GM18867 (cell line): Measurements from ENCODE around the gene CHKA.
A peak's percentile ranks its signal among the peaks of the same experiment; 100 is the strongest.

Source experiments
- ATAC-seq: cut with Tn5 transposase; IDR thresholded peaks from one replicate; pipeline ENCODE4 v1.9.1; 2021; ENCODE audit warnings: mild to moderate bottlenecking, moderate library complexity; ENCODE audit not compliant: unreplicated experiment

The CHKA gene

DNA sequence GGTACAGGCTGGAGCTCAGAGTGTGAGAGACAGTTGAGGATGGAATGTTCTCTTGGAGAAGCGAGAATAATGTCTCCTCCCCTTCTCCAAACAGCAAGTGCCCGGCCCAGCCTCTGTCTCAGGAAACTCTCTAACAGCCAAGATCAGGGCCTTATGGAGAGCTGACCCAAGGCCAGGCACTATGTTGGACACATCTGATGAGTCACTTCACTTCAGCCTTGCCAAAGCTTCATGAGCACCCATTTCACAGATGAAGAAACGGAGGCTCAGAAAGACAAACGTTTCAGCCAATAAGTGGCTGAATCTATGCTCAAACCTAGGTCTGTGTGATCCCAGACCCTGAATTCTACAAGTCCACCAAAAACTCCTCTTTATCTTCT lies 22.1 kb upstream of the CHKA start:
- no peak for ATAC-seq

DNA sequence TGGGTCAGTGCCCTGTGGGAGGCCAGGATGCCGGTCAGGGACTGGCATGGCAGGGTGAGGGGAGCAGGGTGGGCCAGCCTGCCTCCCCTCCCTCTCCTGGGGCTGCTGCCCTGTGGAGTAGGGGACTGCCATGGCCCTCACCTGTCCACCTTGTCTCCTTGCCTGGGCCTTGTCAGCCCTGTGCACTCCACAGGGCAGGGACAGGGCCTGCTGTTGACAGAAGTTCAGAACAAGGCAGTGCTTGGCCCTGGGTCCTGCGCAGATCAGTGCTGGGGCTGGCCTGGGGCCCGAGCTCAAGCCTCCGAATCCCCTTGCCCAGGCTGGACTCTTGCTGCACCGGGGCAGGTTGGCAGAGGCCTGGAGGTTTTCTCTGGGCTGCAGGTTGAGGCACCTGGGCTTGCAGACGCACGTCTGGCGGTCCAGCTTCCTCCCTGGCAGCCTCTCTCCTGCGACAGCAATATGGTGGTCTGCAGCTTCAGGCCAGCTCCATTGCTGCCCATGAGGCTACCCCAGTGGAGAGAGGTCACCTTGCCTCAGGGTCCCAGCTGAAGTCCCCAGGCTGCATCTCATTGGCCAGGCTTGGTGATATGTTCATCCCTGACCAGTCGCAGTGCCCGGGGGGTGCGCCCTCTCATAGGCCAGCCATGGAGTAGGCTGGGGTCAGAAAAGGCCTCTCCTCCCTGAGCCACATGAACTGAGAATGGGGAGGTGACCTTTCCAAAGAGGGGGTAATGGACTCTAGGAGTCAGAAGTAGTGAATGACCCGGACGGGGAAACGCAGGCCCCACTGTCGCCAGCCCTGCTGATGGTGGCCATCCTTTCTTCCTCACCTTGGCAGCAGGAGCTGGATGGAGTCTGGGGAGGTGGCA lies 21.5 kb upstream of the CHKA start:
- no peak for ATAC-seq

DNA sequence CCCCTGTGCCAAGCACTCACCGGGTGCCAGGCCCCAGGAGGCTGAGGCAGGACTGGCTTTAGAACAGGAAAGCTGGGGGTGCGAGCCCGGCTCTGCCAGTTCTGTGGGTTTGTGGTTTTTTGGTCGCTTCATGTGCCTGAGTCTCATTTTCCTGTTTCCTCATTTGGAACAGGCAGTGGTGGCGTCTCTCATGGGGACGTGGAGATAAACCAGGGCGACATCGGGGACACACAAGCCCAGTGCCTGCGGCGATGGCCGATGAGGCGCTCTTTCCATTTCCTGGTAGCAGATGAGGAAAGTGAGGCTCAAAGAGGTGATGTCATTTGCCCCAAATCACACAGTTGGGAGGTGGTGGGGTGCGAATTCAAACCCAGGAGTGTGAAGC lies 20.8 kb upstream of the CHKA start:
- no peak for ATAC-seq

DNA sequence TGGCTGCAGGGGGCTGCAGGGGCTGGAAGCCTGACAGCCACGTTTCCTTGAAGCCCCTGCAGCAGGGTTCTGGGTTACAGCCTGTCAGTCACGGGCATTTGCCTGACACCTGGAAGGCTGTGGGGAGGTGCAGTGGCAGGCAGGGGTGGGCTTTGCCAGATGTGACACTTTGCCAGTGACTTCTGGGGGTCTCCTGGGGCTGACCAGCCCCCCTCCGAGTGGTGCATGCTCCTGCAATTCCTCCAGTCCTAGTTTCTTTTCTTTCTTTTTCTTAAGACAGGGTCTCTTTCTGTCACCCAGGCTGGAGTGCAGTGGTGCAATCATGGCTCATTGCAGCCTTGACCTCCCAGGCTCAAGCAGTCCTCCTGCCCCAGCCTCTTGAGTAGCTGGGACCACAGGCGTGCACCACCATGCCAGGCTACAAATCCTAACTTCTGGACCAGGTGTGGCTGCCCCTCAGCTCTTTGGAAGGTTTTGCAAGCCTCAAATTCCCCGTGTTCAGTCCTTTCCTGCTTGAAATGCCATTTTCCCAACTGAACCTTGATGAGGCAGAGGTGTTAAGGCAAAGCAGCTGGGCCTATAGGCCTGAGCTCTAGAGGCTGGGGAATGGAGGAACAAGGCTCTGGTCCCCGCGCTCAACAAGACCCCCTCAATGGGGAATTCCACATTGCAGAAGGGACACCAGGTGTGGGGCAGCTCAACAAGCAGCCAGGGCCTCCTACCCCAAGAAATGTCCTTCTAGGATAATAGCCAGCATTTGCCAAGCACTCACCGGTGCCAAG lies 20.2 kb upstream of the CHKA start:
- no peak for ATAC-seq

DNA sequence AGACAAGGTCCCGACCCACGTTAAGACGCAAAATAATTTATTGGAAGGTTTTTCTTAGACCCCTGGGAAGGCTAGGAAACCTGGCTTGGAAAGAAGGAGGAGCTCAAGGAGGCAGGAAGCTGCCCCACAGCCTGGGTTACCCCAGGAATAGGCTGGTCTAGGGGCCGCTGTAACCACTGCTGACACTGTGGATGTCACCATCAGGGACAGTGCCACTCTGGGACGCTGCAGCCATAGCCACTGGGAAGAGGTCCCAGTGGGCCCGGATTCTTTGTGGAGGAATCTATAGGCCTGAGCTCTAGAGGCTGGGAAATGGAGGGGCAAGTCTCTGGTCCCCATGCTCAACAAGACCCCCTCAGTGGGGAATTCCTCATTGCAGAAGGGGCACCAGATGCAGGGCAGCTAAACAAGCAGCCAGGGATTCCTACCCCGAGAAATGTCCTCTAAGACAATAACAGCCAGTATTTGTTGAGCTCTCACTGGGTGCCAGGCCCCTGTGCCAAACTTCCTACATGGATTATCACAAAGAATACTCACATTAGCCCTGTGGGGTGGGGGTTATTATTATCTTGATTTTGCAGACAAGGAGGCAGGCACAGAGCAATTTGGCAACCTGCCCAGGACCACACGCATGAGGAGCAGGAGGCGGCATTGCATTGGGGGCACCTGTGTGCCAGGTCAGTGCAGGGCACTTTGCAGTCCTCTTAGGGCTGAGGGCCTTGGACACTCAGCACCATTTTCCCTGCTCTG lies 19.5 kb upstream of the CHKA start:
- ATAC-seq = no peak

GRCh38 chr11:68138237-68138636 lies 17.0 kb upstream of the CHKA start:
- no peak for ATAC-seq

GRCh38 chr11:68137833-68138232 lies 16.6 kb upstream of the CHKA start:
- no peak for ATAC-seq

DNA sequence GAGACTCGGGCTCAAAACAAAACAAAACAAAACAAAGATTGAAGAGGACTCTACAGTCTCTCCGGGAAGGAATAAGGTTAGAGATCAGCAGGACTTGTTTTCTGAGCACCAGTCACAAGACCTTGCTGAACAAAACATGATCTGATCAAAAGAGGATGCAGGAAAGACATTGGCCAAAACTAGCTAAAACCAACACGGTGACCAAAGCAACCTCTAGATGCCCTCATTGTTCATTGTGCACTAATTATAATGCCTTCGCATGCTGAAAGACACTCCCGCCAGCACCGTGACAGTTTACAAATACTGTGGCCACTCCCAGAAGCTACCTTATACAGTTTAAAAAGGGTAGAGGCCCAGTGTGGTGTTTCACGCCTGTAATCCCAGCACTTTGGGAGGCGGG lies 15.7 kb upstream of the CHKA start:
- ATAC-seq = no peak

DNA sequence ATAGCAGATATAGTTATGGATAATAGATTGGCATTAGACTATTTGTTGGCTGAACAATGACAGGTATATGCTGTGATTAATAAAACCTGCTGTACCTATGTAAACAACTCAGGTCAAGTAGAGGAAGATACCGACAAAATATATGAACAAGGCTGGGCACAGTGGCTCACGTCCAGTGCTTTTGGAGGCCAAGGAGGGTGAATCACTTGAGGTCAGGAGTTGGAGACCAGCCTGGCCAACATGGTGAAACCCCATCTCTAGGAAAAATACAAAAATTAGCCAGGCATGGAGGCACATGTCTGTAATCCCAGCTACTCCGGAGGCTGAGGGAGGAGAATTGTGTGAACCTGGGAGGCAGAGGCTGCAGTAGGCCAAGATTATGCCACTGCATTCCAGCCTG lies 14.0 kb upstream of the CHKA start:
- ATAC-seq = no peak

DNA sequence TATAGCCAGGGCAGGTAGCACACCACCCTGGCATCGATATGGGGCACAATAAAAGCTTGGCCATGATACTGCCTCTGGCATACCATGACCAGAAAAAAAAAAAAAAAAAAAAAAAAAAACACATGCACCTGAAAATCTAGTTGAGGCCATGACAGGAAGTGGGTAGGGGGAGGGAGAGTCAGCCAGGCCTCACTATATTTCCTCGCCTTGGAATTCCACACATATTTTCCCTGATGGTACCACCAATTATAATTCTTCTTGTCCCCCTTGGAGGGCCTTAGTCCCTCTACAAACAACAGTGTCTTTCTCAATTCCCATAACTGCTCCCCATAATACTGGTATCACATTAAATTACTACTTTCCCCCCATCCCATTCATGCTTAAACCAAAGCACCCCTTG lies 12.6 kb upstream of the CHKA start:
- ATAC-seq = no peak

DNA sequence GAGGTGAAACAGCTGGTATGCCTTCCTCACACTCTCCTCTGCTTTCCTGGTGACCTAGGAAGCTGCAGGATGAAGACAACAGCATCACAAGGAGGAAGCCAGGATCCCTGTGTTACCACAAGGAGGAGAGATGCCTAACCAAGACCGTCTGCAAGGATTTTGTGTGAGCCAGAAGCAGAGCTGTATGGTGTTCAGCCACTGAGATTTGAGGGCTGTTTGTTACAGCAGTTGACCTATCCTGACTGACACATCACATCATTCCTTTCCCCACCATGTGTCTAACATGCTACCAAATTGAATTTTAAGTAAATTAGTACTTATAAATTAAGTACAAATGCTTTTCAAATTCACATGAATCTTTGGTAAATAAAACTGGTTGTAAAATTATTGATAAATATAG lies 8.9 kb upstream of the CHKA start:
- no peak for ATAC-seq

DNA sequence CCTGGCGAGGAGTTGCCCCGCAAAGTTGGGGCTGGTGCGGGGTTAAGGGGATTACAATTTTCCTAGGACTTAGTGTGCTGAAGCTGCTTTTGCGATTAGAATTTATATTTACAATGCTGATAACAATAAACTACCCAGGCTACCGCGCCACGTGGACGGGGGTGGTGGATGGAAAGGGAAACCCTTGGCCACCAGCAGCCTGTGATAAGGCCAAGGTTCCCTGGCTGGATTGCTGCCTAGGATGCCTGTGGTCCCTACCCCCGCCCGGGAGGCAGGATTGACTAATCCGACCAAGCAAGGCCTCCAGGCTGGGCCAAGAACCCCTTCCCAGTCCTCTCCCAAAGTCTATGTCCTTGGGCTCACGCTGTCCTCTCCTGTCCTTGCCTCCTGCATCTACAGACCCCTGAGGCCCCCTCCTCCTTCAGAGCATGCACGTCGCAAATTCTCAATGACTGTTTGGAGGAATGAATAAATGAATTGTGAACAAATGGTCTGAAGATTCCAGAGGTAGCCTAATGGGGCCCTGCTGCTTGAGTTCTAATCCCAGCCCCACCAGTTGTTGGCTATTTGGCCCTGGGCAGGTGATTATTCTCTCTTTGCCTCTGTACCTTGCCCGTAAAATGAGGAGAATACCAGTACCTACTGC lies 7.6 kb upstream of the CHKA start:
- no peak for ATAC-seq

DNA sequence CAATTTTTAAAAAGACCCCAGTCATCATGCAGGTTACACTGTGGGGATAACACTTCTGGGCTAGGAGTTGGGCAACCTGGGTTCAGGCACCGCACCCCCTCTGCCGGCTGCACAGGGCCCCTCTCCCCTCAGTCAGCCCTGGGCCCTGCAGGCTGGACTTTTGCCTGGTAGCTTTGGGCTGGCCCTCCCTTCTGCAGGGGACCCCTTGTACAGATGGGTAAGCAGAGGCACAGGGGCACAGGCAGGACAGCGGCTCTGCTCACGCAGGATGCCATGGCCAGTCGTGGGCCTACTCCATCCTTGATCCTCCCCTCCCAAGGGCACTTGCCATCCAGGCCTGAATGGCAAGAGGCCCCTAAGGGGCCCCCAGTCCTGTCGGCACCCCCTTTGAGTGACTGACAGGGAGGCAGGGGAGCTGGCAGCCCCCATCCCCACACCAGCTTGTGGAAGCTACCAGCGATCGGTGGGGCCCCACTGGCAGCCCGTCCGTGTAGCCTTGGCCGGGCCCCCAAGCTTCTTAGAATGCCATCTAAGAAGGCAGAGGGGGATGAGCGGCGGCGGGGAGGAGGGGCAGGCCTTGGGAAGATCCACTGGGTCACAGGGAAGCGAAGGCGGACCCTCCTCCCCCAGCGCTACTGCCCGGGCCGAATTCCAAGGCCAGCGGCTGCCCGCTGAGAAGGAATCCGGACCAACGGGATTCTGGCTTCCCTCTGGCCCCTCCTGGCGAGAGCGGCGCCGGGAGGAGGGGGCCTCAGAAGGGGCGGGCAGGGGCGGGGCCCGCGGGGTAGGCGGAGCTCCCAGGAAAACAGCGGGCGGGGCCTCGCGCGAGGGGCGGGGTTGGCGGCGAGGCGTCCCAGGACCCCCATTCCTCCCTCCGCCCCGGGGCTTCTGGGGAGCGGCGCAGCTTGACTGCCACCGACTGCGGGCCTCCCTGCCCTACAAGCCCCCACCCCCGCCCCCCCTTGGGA lies 6.8 kb upstream of the CHKA start:
- no peak for ATAC-seq

DNA sequence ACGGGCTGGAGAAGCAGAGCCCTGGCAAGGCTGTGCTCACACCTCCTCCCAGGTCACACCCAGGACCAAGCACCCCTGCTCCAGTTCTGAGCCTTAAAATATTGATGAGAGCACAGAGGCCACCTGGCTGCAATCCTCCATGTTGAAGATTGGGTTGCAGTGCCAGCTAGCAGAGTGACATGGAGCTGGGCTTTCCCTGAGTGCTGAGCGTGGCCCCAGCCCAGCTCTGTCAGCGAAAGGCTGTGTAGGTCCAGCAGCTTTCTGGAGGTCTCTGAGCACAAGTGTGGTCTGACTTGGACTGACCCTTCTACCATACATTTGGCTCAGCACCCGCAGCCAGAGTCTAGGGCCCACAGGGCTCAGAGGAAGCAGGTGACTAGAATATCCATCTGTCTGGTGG lies 4.0 kb upstream of the CHKA start:
- ATAC-seq = no peak

DNA sequence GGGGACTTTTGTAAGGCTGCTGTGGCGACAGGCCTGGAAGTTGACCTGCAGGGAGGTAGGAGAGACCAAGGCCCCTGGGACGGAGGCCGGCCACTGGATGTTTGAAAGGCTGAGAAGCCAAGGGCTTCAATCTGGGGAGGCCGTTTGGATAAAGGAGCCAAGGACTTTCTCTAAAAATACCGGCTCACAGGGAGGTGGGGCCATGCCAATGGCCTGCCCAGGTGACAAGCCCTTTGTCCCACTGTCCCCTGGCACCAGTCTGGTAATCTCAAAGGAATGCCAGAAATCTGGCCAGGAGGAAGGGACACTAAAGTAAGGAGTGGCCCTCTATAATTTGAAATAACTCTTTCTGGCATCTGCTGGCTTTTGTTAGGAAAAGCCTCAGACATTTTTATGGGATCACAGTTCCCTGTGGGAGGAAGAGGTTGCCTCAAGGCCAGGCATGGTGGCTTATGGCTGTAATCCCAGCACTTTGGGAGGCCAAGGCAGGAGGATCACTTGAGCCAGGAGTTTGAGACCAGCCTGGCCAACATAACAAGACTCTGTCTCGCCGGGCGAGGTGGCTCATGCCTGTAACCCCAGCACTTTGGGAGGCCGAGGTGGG lies 1.9 kb upstream of the CHKA start:
- no peak for ATAC-seq

DNA sequence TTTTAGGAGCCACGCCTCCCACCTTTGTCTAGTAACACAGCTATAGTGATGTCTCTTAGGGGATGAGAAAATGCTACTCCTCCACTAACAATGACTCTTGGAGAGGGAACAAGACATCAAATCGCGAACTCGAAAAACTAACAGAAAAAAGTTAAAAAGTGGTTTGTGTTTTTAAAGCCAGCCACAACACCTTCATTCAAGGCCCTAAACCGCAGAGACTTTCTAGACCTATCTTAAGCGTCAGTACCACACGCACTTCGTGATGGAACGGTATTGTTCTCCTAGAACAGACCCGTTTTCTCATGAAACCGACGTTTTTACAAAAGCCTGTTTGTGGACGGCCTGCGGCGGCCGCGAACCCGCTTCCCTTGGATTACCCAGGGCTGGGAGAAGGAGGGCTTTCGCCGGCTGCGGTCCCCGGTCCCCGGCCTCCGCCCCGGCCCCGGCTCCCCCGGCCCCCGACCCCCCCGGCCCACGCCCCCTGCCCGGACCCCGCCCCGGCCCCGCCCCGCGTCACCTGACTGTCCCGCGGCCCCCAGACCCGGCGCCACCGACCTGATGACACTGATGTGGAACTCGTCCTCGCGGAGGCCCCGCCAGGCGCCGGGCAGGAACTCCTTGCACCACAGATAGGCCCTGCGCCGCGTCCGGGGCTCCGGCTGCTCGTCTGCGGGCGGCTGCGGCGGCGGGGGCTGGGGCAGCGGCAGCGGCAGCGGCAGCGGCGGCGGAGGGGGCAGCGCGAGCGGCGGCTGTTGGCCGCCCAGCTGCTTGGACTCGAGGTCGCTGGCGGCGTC lies 718 bp downstream of the CHKA start:
- peak; percentile 15 for ATAC-seq

GRCh38 chr11:68118706-68119448 lies 2.3 kb downstream of the CHKA start:
- no peak for ATAC-seq

- no peak for ATAC-seq
These were observed 3.2 kb downstream of the CHKA start for GRCh38 chr11:68117853-68118470.
